SK-N-SH (cell line): ENCODE measurements around the gene STIM2.

ENCODE experiments used
- EP300 ChIP-seq, 2 experiments: IDR thresholded peaks; 2 replicates each; pipeline versions ENCODE4 v1.4.0 to v1.6.1; 2012; ENCODE audit warnings: borderline replicate concordance in 1 of 2, low read depth in 1 of 2, low read length in 1 of 2
- GABPA ChIP-seq: IDR thresholded peaks from 2 replicates; pipeline ENCODE4 v1.4.0; 2012; ENCODE audit warnings: low read depth, mild to moderate bottlenecking
- JUND ChIP-seq: IDR thresholded peaks from 2 replicates; pipeline ENCODE4 v1.4.0; 2012
- NRF1 ChIP-seq: IDR thresholded peaks from 2 replicates; pipeline ENCODE4 v1.6.1; 2012; ENCODE audit warnings: low read depth, mild to moderate bottlenecking, low read length
- POLR2AphosphoS5 ChIP-seq: IDR thresholded peaks from 2 replicates; pipeline ENCODE4 v1.6.1; 2012; ENCODE audit warnings: low read depth, low read length
- RFX5 ChIP-seq: IDR thresholded peaks from 2 replicates; pipeline ENCODE4 v1.6.1; 2012; ENCODE audit warnings: mild to moderate bottlenecking, improper control_type of control experiment, low read length
- TF ChIP-seq, protein P1 (sequence below): IDR thresholded peaks from 2 replicates; pipeline ENCODE4 v1.4.0; 2012; ENCODE audit warnings: low read depth
- TF ChIP-seq, protein P2 (sequence below): fragments of 200-600 bp; sonication (generic); IDR thresholded peaks from 2 replicates; pipeline ENCODE4 v1.6.1; 2017; ENCODE audit warnings: antibody characterized with exemption, mild to moderate bottlenecking, moderate library complexity
- TF ChIP-seq, protein P3 (sequence below): IDR thresholded peaks from 2 replicates; pipeline ENCODE4; 2012

GRCh38 chr4:27056281-27056680 lies 195.6 kb downstream of the STIM2 start:
- TF ChIP-seq POLR2AphosphoS5 (no peak), NRF1 (no peak), JUND (no peak), RFX5 (no peak), EP300 (IDR thresholded peaks at IDR 0.05; ENCODE audit: borderline replicate concordance in 1 of 2, low read depth in 1 of 2, low read length in 1 of 2) (no peak), GABPA (no peak)
- TF ChIP-seq, protein P1, sequence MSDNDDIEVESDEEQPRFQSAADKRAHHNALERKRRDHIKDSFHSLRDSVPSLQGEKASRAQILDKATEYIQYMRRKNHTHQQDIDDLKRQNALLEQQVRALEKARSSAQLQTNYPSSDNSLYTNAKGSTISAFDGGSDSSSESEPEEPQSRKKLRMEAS = no peak
- TF ChIP-seq, protein P2, sequence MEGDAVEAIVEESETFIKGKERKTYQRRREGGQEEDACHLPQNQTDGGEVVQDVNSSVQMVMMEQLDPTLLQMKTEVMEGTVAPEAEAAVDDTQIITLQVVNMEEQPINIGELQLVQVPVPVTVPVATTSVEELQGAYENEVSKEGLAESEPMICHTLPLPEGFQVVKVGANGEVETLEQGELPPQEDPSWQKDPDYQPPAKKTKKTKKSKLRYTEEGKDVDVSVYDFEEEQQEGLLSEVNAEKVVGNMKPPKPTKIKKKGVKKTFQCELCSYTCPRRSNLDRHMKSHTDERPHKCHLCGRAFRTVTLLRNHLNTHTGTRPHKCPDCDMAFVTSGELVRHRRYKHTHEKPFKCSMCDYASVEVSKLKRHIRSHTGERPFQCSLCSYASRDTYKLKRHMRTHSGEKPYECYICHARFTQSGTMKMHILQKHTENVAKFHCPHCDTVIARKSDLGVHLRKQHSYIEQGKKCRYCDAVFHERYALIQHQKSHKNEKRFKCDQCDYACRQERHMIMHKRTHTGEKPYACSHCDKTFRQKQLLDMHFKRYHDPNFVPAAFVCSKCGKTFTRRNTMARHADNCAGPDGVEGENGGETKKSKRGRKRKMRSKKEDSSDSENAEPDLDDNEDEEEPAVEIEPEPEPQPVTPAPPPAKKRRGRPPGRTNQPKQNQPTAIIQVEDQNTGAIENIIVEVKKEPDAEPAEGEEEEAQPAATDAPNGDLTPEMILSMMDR = no peak
- TF ChIP-seq, protein P3, sequence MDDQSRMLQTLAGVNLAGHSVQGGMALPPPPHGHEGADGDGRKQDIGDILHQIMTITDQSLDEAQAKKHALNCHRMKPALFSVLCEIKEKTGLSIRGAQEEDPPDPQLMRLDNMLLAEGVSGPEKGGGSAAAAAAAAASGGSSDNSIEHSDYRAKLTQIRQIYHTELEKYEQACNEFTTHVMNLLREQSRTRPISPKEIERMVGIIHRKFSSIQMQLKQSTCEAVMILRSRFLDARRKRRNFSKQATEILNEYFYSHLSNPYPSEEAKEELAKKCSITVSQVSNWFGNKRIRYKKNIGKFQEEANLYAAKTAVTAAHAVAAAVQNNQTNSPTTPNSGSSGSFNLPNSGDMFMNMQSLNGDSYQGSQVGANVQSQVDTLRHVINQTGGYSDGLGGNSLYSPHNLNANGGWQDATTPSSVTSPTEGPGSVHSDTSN = no peak
